ENCODE data around the gene CAMTA1.

Gene CAMTA1

GRCh38 chr1:6985549-6986276 is 200.5 kb downstream of the CAMTA1 start:
- DNase-seq, result no peak

- no peak for DNase-seq
Observed at GRCh38 chr1:6986281-6986680, 201.0 kb downstream of the CAMTA1 start.

GRCh38 chr1:6987940-6988339 is 202.7 kb downstream of the CAMTA1 start:
- no peak for DNase-seq

GRCh38 chr1:6988796-6989195 is 203.5 kb downstream of the CAMTA1 start:
- DNase-seq, result no peak

GRCh38 chr1:6989212-6990159 is 204.2 kb downstream of the CAMTA1 start:
- no peak for DNase-seq

GRCh38 chr1:6991266-6991665 is 206.0 kb downstream of the CAMTA1 start:
- DNase-seq, result no peak

GRCh38 chr1:6995789-6996188 is 210.5 kb downstream of the CAMTA1 start:
- DNase-seq, result no peak

GRCh38 chr1:6996371-6996770 is 211.1 kb downstream of the CAMTA1 start:
- DNase-seq, result no peak

- no peak for DNase-seq
Observed at GRCh38 chr1:6996866-6997265, 211.6 kb downstream of the CAMTA1 start.

- DNase-seq, result no peak
Observed at GRCh38 chr1:6998267-6998666, 213.0 kb downstream of the CAMTA1 start.

- no peak for DNase-seq
Observed at GRCh38 chr1:6999826-7000225, 214.6 kb downstream of the CAMTA1 start.

- DNase-seq, result no peak
Observed at GRCh38 chr1:7000720-7001119, 215.5 kb downstream of the CAMTA1 start.

- DNase-seq, result no peak
Observed at GRCh38 chr1:7002728-7003127, 217.5 kb downstream of the CAMTA1 start.

- DNase-seq, result no peak
Observed at GRCh38 chr1:7003676-7004075, 218.4 kb downstream of the CAMTA1 start.

GRCh38 chr1:7004181-7004580 is 218.9 kb downstream of the CAMTA1 start:
- DNase-seq, result no peak

GRCh38 chr1:7005762-7006161 is 220.5 kb downstream of the CAMTA1 start:
- no peak for DNase-seq

GRCh38 chr1:7006996-7007871 is 222.0 kb downstream of the CAMTA1 start:
- DNase-seq, result no peak

- DNase-seq, result no peak
Observed at GRCh38 chr1:7007902-7008301, 222.6 kb downstream of the CAMTA1 start.

GRCh38 chr1:7008331-7008730 is 223.1 kb downstream of the CAMTA1 start:
- DNase-seq, result no peak

- DNase-seq, result no peak
Observed at GRCh38 chr1:7008975-7009740, 223.9 kb downstream of the CAMTA1 start.

- no peak for DNase-seq
Observed at GRCh38 chr1:7009741-7010525, 224.7 kb downstream of the CAMTA1 start.
